DND-41 (cell line): ENCODE measurements around the gene MTCH1.

Experiments
- ATAC-seq: fragments of 200-7000 bp; cut with Tn5 transposase; 3 replicates; pipeline ENCODE4 v1.9.1; 2021; ENCODE audit warnings: low read depth; ENCODE audit not compliant: insufficient read depth
- DNase-seq: peaks from one replicate; pipeline ENCODE4 v3.0.0-alpha.2; 2020
- H2AFZ ChIP-seq: 2 replicates; pipeline ENCODE4 v1.6.0; 2012; ENCODE audit warnings: low read depth, low read length
- H3K27ac ChIP-seq: 2 replicates; pipeline ENCODE4 v1.5.1; 2012; ENCODE audit warnings: low read length, inconsistent platforms
- H3K27me3 ChIP-seq: fragments of 200-600 bp; sonication (generic); 2 replicates; pipeline ENCODE4 v1.6.0; 2012; ENCODE audit warnings: low read length, mild to moderate bottlenecking, inconsistent platforms; ENCODE audit not compliant: insufficient read depth, poor library complexity
- H3K36me3 ChIP-seq: 2 replicates; pipeline ENCODE4 v1.5.1; 2012; ENCODE audit warnings: low read length, inconsistent platforms; ENCODE audit not compliant: insufficient read depth
- H3K4me1 ChIP-seq: 2 replicates; pipeline ENCODE4 v1.5.1; 2012; ENCODE audit warnings: mild to moderate bottlenecking, low read length; ENCODE audit not compliant: insufficient read depth
- H3K4me2 ChIP-seq: 2 replicates; pipeline ENCODE4 v1.6.0; 2012; ENCODE audit warnings: mild to moderate bottlenecking, moderate library complexity, low read length, inconsistent platforms; ENCODE audit not compliant: insufficient read depth
- H3K4me3 ChIP-seq, 2 experiments: fragments of 200-600 bp in 1 of 2; shearing (Covaris generic) in 1 of 2; 2 replicates each; pipeline ENCODE4 v1.5.1; 2012 to 2016; ENCODE audit warnings: inconsistent platforms in 2 of 2, low read length in 2 of 2, mild to moderate bottlenecking in 2 of 2, low read depth in 1 of 2, moderate library complexity in 1 of 2
- H3K79me2 ChIP-seq: 2 replicates; pipeline ENCODE4 v1.6.0; 2012; ENCODE audit warnings: low read length, inconsistent platforms; ENCODE audit not compliant: insufficient read depth
- H3K9ac ChIP-seq: 2 replicates; pipeline ENCODE4 v1.6.0; 2012; ENCODE audit warnings: low read depth, mild to moderate bottlenecking, inconsistent platforms, low read length, moderate library complexity
- H3K9me3 ChIP-seq: 2 replicates; pipeline ENCODE4 v1.5.1; 2012; ENCODE audit warnings: low read length, moderate library complexity, mild to moderate bottlenecking, inconsistent platforms; ENCODE audit not compliant: insufficient read depth, severe bottlenecking
- H4K20me1 ChIP-seq: 2 replicates; pipeline ENCODE4 v1.6.0; 2012; ENCODE audit warnings: low read length; ENCODE audit not compliant: insufficient read depth
- CTCF ChIP-seq: IDR thresholded peaks from 2 replicates; pipeline ENCODE4 v1.5.1; 2012; ENCODE audit warnings: borderline replicate concordance, low read length, moderate library complexity, mild to moderate bottlenecking; ENCODE audit not compliant: poor library complexity, severe bottlenecking; ENCODE audit errors: extremely low read depth
- EZH2 ChIP-seq: IDR thresholded peaks from 3 replicates; pipeline ENCODE4 v1.6.1; 2012; ENCODE audit warnings: borderline replicate concordance, low read depth, mild to moderate bottlenecking, moderate library complexity, low read length, inconsistent platforms; ENCODE audit not compliant: severe bottlenecking

Gene MTCH1

GRCh38 chr6:37007340-37008043 is 21.5 kb upstream of the MTCH1 start:
- H4K20me1 ChIP-seq: no peaks in the 10 kb centered on the region
- no peaks in the 10 kb centered on the region for H3K4me1 ChIP-seq
- no peak overlapping the region for H3K27ac ChIP-seq
- H3K9ac ChIP-seq: no peak overlapping the region
- no peaks in the 10 kb centered on the region for H3K27me3 ChIP-seq
- H3K36me3 ChIP-seq: no peaks in the 10 kb centered on the region
- H3K9me3 ChIP-seq: no peaks in the 10 kb centered on the region
- TF ChIP-seq CTCF: no peak
- no peak for TF ChIP-seq EZH2
- no peak overlapping the region for H2AFZ ChIP-seq
- DNase-seq: no peak
- no peak overlapping the region for H3K4me3 ChIP-seq
- H3K4me2 ChIP-seq: no peak overlapping the region
- ATAC-seq: peak; percentile 58
- H3K79me2 ChIP-seq: no peaks in the 10 kb centered on the region

- H3K27me3 ChIP-seq: no peaks in the 10 kb centered on the region
- no peak overlapping the region for H3K9ac ChIP-seq
- no peak for TF ChIP-seq EZH2
- TF ChIP-seq CTCF: no peak
- H4K20me1 ChIP-seq: no peaks in the 10 kb centered on the region
- no peak overlapping the region for H2AFZ ChIP-seq
- ATAC-seq (no peak), DNase-seq (no peak)
- H3K79me2 ChIP-seq: no peaks in the 10 kb centered on the region
- no peak overlapping the region for H3K4me3 ChIP-seq
- no peaks in the 10 kb centered on the region for H3K9me3 ChIP-seq
- no peak overlapping the region for H3K27ac ChIP-seq
- no peaks in the 10 kb centered on the region for H3K36me3 ChIP-seq
- H3K4me2 ChIP-seq: no peak overlapping the region
- H3K4me1 ChIP-seq: no peaks in the 10 kb centered on the region
Measured at GRCh38 chr6:37006793-37007339, 20.9 kb upstream of the MTCH1 start.

- ATAC-seq: no peak; the same call in 2 of the 3 replicates
- Histone ChIP-seq H3K4me3 (no peak overlapping the region), H3K9ac (no peak overlapping the region), H4K20me1 (no peaks in the 10 kb centered on the region), H3K27me3 (no peaks in the 10 kb centered on the region), H3K36me3 (no peaks in the 10 kb centered on the region), H2AFZ (no peak overlapping the region), H3K4me2 (no peak overlapping the region), H3K9me3 (no peaks in the 10 kb centered on the region), H3K27ac (no peak overlapping the region), H3K79me2 (no peaks in the 10 kb centered on the region), H3K4me1 (no peaks in the 10 kb centered on the region)
- no peak for TF ChIP-seq EZH2
- no peak for TF ChIP-seq CTCF
- DNase-seq: no peak
Measured at GRCh38 chr6:37005827-37006567, 20.0 kb upstream of the MTCH1 start.
